Peyer's patch (tissue), 4 donors: ENCODE measurements around the gene GTF2H3.

Source experiments
- CTCF ChIP-seq, 6 experiments: fragments of 450-650 bp in 4 of 6; fragments of 200-600 bp in 2 of 6; sonication (generic) in 1 of 6; IDR thresholded peaks; one replicate each; pipeline ENCODE4 v1.5.1; 2017 to 2019; ENCODE audit warnings: antibody characterized with exemption in 6 of 6, mild to moderate bottlenecking in 3 of 6, moderate library complexity in 1 of 6
- POLR2A ChIP-seq, 2 donors: fragments of 450-650 bp; IDR thresholded peaks; one replicate each; pipeline ENCODE4 v1.5.1; 2017; ENCODE audit warnings: antibody characterized with exemption in 2 of 2, mild to moderate bottlenecking in 2 of 2, moderate library complexity in 2 of 2

DNA sequence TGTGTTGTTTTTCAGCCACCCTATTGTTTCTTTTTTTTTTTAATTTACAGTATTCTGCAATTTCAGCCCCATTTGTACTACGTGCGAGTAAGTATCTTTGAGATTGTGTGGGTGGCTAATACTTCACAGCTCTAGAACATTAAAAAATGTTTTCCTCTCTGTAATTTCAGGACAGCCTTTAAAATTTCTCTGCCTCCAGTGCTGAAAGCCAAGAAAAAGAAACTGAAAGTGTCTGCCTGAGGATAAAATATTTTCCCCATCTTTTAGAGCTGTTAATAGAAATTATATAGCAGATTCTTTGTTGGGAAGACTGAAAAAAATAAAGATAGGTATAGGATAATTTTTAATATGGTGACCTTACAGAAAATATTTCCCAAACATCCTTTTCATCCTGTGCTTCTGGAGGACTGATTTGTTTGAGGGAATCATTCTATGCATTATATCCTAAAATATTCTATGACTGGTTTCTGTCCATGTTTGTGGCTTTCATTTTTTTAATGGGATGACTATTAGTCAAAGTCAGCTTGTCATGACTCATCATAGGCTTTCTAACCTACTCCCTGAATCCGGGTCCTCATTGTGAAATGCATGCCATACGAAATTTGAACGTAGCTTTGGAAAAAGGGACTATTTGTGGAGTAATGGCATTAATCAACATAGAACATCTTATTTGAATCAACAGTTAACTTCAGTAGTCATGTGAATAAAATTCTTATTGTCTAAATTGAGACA, 26.5 kb downstream of the GTF2H3 start:
- TF ChIP-seq CTCF (IDR thresholded peaks at IDR 0.05): no peak
- no peak for TF ChIP-seq POLR2A (IDR thresholded peaks at IDR 0.05)
